ENCODE data around the gene RCAN2.

Gene RCAN2

DNA sequence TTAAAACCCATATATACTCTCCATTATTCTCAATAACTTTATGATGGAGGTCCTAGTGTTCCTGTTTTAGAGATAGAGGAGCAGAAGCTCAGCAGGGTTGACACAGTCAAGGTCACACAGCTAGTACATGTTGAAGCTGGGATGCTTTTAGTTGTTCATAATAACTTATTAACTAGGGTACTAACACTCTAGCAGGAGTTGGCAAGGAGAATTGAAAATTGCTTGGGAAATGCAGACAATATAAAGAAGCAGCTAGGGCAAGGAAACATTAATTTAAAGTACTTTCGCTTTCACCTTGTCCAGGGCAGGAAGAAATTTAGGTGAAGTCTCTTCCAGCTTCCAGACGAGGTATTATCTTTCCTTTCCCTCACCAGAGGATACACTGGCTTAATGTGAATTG lies 133.7 kb downstream of the RCAN2 start:
- DNase-seq (ENCODE audit: low read depth), result no peak
- no peak overlapping the region for H3K4me3 ChIP-seq (ENCODE audit: low read depth, low read length)
- TF ChIP-seq, protein P1, sequence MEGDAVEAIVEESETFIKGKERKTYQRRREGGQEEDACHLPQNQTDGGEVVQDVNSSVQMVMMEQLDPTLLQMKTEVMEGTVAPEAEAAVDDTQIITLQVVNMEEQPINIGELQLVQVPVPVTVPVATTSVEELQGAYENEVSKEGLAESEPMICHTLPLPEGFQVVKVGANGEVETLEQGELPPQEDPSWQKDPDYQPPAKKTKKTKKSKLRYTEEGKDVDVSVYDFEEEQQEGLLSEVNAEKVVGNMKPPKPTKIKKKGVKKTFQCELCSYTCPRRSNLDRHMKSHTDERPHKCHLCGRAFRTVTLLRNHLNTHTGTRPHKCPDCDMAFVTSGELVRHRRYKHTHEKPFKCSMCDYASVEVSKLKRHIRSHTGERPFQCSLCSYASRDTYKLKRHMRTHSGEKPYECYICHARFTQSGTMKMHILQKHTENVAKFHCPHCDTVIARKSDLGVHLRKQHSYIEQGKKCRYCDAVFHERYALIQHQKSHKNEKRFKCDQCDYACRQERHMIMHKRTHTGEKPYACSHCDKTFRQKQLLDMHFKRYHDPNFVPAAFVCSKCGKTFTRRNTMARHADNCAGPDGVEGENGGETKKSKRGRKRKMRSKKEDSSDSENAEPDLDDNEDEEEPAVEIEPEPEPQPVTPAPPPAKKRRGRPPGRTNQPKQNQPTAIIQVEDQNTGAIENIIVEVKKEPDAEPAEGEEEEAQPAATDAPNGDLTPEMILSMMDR (IDR thresholded peaks at IDR 0.05; ENCODE audit: low read depth, low read length, missing control alignments), result no peak
- in situ Hi-C loops (cut with HindIII; ENCODE audit: low sequenced_read_pairs), result no loop called here

DNA sequence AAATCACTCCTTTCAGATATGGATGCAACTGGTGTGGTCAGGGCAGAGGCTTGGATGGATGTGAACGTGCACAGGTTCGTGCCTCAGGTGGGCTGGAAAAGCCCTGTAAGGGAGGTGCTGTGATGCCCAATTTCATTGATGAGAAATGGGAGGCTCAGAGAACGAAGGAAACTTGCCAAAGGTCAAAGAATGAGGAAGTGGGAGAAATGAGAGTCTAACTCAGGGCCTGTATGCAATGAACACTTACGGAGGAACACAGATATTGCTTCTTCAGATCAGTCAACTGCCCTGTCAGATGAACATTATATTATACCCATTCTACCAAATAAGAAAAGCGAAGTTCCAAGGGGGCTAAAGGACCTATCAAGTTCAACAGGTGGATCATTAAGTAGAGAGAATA lies 134.7 kb downstream of the RCAN2 start:
- DNase-seq (ENCODE audit: low read depth), result no peak
- TF ChIP-seq, protein P1 (IDR thresholded peaks at IDR 0.05; ENCODE audit: low read depth, low read length, missing control alignments), result no peak
- in situ Hi-C loops (cut with HindIII; ENCODE audit: low sequenced_read_pairs), result no loop called here
- no peak overlapping the region for H3K4me3 ChIP-seq (ENCODE audit: low read depth, low read length)

DNA sequence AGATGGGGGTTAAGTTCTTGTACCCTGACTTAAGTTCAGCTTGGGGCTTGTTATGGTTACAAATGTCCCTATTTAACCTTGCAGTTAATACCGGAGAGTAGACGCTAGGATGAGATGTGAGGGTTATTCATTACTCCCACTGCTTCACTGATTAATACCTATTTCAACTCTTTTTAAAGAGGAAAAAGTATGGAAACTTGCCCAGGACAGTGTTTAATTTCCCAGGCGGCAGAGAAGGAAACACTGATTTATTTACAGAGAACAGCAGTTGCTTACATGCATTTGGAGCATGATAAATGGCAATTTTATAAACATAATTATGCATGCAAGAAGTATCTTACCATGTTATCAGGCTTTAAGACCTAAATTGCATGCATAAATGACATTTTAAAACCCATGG lies 137.7 kb downstream of the RCAN2 start:
- in situ Hi-C loops (cut with HindIII; ENCODE audit: low sequenced_read_pairs), result no loop called here
- H3K4me3 ChIP-seq (ENCODE audit: low read depth, low read length), result no peak overlapping the region
- TF ChIP-seq, protein P1 (IDR thresholded peaks at IDR 0.05; ENCODE audit: low read depth, low read length, missing control alignments), result no peak
- no peak for DNase-seq (ENCODE audit: low read depth)

DNA sequence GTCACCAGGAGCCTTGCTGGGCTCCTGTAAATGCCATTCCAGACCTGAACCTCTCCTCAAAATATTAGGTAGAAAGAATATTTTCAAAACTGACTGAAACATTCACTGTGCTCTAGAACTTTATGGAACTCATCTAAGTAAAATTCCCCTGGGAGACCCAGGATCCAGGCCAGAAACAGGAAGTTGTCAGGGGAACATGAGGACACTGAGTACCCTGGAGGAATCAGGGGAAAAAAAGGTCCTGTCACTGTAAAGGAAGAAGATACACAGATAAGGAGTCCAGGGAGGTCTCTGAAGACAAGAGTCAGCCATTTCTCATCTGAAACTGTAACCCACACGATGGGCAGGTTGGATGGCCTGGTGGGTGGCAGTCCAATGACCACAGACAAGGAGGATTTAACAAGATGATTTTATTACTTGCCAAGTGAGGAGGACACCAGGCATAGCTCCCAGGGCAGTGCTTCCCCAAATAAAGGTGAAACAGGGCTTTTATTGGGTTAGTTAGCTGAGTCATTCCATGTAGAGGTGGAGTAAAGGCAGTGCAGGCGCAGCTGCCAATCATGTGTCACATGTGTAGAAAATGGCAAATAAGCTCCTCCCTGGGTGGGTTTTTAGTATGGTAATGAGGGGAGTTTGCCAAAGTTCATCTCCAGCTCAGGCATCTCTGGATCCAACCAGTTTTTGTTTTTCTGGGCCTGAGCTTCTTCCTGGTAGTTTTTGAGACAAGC lies 138.5 kb downstream of the RCAN2 start:
- H3K4me3 ChIP-seq (ENCODE audit: low read depth, low read length), result no peak overlapping the region
- in situ Hi-C loops (cut with HindIII; ENCODE audit: low sequenced_read_pairs), result no loop called here
- TF ChIP-seq, protein P1 (IDR thresholded peaks at IDR 0.05; ENCODE audit: low read depth, low read length, missing control alignments), result no peak
- DNase-seq (ENCODE audit: low read depth), result no peak

DNA sequence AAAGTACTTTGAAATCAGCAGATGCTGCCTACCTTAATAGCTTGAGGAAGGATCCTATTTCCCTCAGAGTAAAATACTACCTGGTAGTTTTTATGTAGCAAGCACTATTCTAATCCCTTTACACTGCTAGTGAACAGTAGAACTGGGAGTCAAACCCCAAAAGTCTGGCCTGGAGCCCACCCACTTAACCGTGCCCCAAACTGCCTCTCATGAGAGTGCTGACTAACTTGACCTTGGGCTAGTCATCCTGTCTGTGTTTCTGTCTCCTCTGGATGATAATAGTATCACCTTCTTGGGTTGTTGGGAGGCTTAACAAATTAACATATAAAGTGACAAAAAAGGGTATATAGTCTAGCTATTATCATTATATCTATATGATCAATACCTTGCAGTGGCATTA lies 140.5 kb downstream of the RCAN2 start:
- TF ChIP-seq, protein P1 (IDR thresholded peaks at IDR 0.05; ENCODE audit: low read depth, low read length, missing control alignments), result no peak
- no peak for DNase-seq (ENCODE audit: low read depth)
- in situ Hi-C loops (cut with HindIII; ENCODE audit: low sequenced_read_pairs), result no loop called here
- no peak overlapping the region for H3K4me3 ChIP-seq (ENCODE audit: low read depth, low read length)

DNA sequence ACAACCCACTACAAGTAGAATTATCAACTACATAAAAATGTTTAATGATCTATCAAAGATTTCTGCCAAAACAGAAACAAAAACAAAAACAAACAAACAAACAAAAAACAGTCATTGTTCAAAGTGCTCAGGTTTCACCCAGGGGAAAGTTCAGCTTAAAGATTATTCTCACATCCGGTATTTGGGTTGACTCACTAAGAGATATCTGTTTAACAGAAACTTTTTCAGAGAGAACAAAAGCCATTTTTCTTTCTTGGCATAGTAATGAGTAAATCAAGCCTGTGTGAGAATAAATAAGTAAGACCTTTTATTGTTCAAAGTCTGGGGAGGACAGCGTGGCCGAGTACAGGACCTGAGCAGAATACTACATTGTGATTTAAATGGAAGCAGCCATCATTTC lies 143.6 kb downstream of the RCAN2 start:
- TF ChIP-seq, protein P1 (IDR thresholded peaks at IDR 0.05; ENCODE audit: low read depth, low read length, missing control alignments), result no peak
- in situ Hi-C loops (cut with HindIII; ENCODE audit: low sequenced_read_pairs), result no loop called here
- no peak for DNase-seq (ENCODE audit: low read depth)
- no peak overlapping the region for H3K4me3 ChIP-seq (ENCODE audit: low read depth, low read length)
